OCI-LY7 (cell line): ENCODE data around the gene LRP4. TPM values are rescaled to one million over a fixed set of nuclear protein-coding genes. Genes with fewer than 3 reads are reported as not detected.

ENCODE experiments used
- BruUV-seq: library from RNA; stranded (reverse); fragments of 400-500 nt; replicated peaks from 2 replicates; lab custom pipeline; 2021; lab: Mats Ljungman, UMichigan
- CTCF ChIA-PET: fragments of 300-600 bp; sonication (Branson Sonifier 250); formaldehyde crosslinking; loops from one replicate; lab custom pipeline; 2022; ENCODE audit warnings: antibody characterized with exemption; ENCODE audit not compliant: unreplicated experiment; lab: Charles Lee
- POLR2A ChIA-PET: fragments of 300-600 bp; sonication (Branson Sonifier 250); formaldehyde crosslinking; loops from one replicate; lab custom pipeline; 2022; ENCODE audit warnings: antibody characterized with exemption; lab: Charles Lee
- DNase-seq: peaks from one replicate; pipeline ENCODE4 v3.0.0-alpha.2; 2015; ENCODE audit warnings: low spot score
- H2AFZ ChIP-seq: fragments of 200-600 bp; sonication (generic), shearing (Covaris generic); 2 replicates; pipeline ENCODE4 v1.6.1; 2014; ENCODE audit warnings: mild to moderate bottlenecking, antibody characterized with exemption, low read length, moderate library complexity
- H3K27ac ChIP-seq: fragments of 200-600 bp; sonication (generic); 2 replicates; pipeline ENCODE4 v1.5.1; 2014; ENCODE audit warnings: mixed run types, low read depth, mild to moderate bottlenecking, moderate library complexity, low read length, inconsistent platforms; ENCODE audit not compliant: poor library complexity, severe bottlenecking
- H3K36me3 ChIP-seq: fragments of 200-600 bp; sonication (generic); 2 replicates; pipeline ENCODE4 v1.6.1; 2014; ENCODE audit warnings: mild to moderate bottlenecking, antibody characterized with exemption, low read length, moderate library complexity, mixed read lengths; ENCODE audit not compliant: insufficient read depth
- H3K4me1 ChIP-seq: fragments of 200-600 bp; sonication (generic); 2 replicates; pipeline ENCODE4 v1.5.1; 2014; ENCODE audit warnings: mild to moderate bottlenecking, low read length; ENCODE audit not compliant: insufficient read depth, poor library complexity, severe bottlenecking
- H3K4me2 ChIP-seq: fragments of 200-600 bp; sonication (generic); 2 replicates; pipeline ENCODE4 v1.6.1; 2014; ENCODE audit warnings: mild to moderate bottlenecking, low read length
- H3K4me3 ChIP-seq: fragments of 200-600 bp; sonication (generic); 2 replicates; pipeline ENCODE4 v1.5.1; 2014; ENCODE audit warnings: mild to moderate bottlenecking, low read depth, low read length; ENCODE audit not compliant: poor library complexity, severe bottlenecking
- H3K79me2 ChIP-seq: fragments of 200-600 bp; sonication (generic); 2 replicates; pipeline ENCODE4 v1.6.1; 2016; ENCODE audit warnings: low read depth, mild to moderate bottlenecking, low read length, moderate library complexity, mixed read lengths; ENCODE audit not compliant: insufficient read depth
- H3K9me2 ChIP-seq: fragments of 200-600 bp; sonication (generic); 2 replicates; pipeline ENCODE4 v1.6.1; 2016; ENCODE audit warnings: mild to moderate bottlenecking, low read length, mixed read lengths; ENCODE audit not compliant: insufficient read depth
- H3K9me3 ChIP-seq: fragments of 200-600 bp; sonication (generic); 2 replicates; pipeline ENCODE4 v1.6.1; 2014; ENCODE audit warnings: mild to moderate bottlenecking, mixed run types, low read length, mixed read lengths
- H4K20me1 ChIP-seq: fragments of 200-600 bp; sonication (generic); 2 replicates; pipeline ENCODE4 v1.6.1; 2014; ENCODE audit warnings: mild to moderate bottlenecking, antibody characterized with exemption, low read length, moderate library complexity, mixed read lengths; ENCODE audit not compliant: insufficient read depth
- EZH2phosphoT487 ChIP-seq: fragments of 200-600 bp; sonication (generic); IDR thresholded peaks from 2 replicates; pipeline ENCODE4 v1.6.1; 2018; ENCODE audit warnings: low read depth, borderline replicate concordance, mild to moderate bottlenecking, mixed run types, antibody characterized with exemption, low read length, moderate library complexity, mixed read lengths
- intact Hi-C: fragments of 100-400 bp; cut with micrococcal nuclease; formaldehyde crosslinking; loops from one replicate; pipeline ENCODE4 v1.10.0; 2022; ENCODE audit not compliant: unreplicated experiment
- total RNA-seq, 2 experiments: library from RNA; depleted of rRNA in 1 of 2; stranded (reverse); fragments of >200 nt in 1 of 2; shearing (Covaris generic) in 1 of 2; gene quantifications; 2 replicates each; pipeline ENCODE4 v1.2.3, GENCODE V29; 2014 to 2022
- TF ChIP-seq, protein P1 (sequence below): fragments of 200-600 bp; sonication (generic); conservative IDR thresholded peaks from 2 replicates; pipeline ENCODE4 v1.5.1; 2014; ENCODE audit warnings: mild to moderate bottlenecking, antibody characterized with exemption, low read length, moderate library complexity, mixed read lengths

Gene LRP4
- total RNA-seq, 2 experiments from 2014 or later: 19.8 to 28.5 TPM

DNA sequence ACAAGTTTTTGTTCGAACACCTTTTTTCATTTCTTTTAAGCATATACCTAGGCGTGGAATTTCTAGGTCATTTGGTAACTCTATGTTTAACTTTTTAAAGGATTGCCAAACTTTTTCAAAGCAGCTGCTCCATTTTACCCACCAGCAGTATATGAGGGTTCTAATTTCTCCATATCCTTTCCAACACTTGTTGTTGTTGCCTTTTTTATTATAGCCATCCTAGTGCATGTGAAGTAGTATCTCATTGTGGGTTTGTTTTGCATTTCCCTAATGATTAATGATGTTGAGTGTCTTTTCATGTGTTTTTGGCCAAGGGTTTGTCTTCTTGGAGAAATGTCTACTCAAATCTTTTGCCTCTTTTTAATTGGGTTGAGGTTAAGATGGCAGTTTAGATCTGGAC, 42.7 kb upstream of the LRP4 start:
- intact Hi-C loops: no loop called here
- no peak for DNase-seq
- no peak overlapping the region for H3K4me3 ChIP-seq
- H2AFZ ChIP-seq: no peak overlapping the region
- peaks cover 53% of the 10 kb centered on the region for H3K36me3 ChIP-seq
- BruUV-seq: no TSS peak
- H3K27ac ChIP-seq: no peak overlapping the region
- H4K20me1 ChIP-seq: no peaks in the 10 kb centered on the region
- H3K79me2 ChIP-seq: no peaks in the 10 kb centered on the region
- CTCF ChIA-PET: no interaction called here
- TF ChIP-seq, protein P1, sequence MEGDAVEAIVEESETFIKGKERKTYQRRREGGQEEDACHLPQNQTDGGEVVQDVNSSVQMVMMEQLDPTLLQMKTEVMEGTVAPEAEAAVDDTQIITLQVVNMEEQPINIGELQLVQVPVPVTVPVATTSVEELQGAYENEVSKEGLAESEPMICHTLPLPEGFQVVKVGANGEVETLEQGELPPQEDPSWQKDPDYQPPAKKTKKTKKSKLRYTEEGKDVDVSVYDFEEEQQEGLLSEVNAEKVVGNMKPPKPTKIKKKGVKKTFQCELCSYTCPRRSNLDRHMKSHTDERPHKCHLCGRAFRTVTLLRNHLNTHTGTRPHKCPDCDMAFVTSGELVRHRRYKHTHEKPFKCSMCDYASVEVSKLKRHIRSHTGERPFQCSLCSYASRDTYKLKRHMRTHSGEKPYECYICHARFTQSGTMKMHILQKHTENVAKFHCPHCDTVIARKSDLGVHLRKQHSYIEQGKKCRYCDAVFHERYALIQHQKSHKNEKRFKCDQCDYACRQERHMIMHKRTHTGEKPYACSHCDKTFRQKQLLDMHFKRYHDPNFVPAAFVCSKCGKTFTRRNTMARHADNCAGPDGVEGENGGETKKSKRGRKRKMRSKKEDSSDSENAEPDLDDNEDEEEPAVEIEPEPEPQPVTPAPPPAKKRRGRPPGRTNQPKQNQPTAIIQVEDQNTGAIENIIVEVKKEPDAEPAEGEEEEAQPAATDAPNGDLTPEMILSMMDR: no peak
- TF ChIP-seq EZH2phosphoT487: no peak
- no peaks in the 10 kb centered on the region for H3K9me2 ChIP-seq
- POLR2A ChIA-PET: no interaction called here
- H3K4me2 ChIP-seq: no peak overlapping the region
- no peaks in the 10 kb centered on the region for H3K4me1 ChIP-seq
- peaks cover 29% of the 10 kb centered on the region for H3K9me3 ChIP-seq

DNA sequence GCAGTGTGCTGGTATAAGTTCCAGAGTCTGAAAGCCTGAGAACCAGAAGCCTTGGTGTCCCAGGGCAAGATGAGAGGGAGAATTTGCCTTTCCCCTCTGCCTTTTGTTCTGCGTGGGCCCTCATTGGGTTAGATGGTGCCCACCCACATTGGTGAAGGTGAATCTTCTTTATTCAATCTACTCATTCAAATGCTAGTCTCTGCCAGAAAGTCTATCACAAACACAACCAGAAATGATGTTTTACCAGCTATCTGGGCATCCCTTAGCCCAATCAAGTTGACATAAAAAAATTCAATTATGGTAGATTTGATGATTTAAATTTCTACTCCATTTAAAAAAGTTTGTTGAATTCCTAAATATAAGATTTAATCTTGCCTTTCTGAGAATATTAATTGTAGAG, 40.4 kb upstream of the LRP4 start:
- H3K4me1 ChIP-seq: no peaks in the 10 kb centered on the region
- CTCF ChIA-PET: no interaction called here
- TF ChIP-seq EZH2phosphoT487: no peak
- TF ChIP-seq, protein P1: no peak

DNA sequence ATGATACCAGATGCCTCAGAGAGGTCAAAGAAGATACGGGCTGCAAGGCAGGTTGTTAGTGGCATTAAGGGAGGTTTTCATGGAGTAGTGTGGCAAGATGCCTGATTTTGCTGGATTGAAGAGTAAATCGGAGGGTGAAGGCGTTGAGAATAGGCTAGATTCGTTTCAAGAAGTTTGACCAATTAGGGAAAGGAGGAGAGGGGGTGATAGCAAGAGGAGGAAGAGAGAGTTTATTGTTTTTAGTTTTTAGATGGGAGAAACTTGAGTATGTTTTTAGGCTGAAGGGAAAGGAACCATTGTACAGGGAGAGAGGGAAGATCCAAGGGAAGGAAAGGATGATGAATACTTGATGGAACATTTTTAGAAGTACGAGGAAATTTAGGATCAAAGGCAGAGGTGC, 34.7 kb upstream of the LRP4 start:
- Histone ChIP-seq H3K4me2 (no peak overlapping the region), H3K4me3 (no peak overlapping the region), H3K36me3 (peaks cover 17% of the 10 kb centered on the region; the same call in 1 of the 2 replicates), H4K20me1 (no peaks in the 10 kb centered on the region), H3K9me2 (no peaks in the 10 kb centered on the region), H3K4me1 (peaks cover 4% of the 10 kb centered on the region), H2AFZ (no peak overlapping the region), H3K79me2 (no peaks in the 10 kb centered on the region), H3K27ac (no peak overlapping the region), H3K9me3 (no peaks in the 10 kb centered on the region)
- ChIA-PET CTCF (no interaction called here), POLR2A (no interaction called here)
- no peak for DNase-seq
- TF ChIP-seq, protein P1: no peak
- TF ChIP-seq EZH2phosphoT487: no peak
- intact Hi-C loops: no loop called here
- BruUV-seq: no TSS peak

More for the DNA sequence above, 40.4 kb upstream of the LRP4 start:
- intact Hi-C loops: no loop called here
- H3K79me2 ChIP-seq: no peaks in the 10 kb centered on the region
- DNase-seq: no peak
- no peaks in the 10 kb centered on the region for H3K9me2 ChIP-seq
- H3K4me3 ChIP-seq: no peak overlapping the region
- H3K27ac ChIP-seq: no peak overlapping the region
- BruUV-seq: no TSS peak
- H4K20me1 ChIP-seq: no peaks in the 10 kb centered on the region
- H3K36me3 ChIP-seq: peaks cover 44% of the 10 kb centered on the region
- no peak overlapping the region for H2AFZ ChIP-seq
- H3K4me2 ChIP-seq: no peak overlapping the region
- H3K9me3 ChIP-seq: peaks cover 29% of the 10 kb centered on the region
- POLR2A ChIA-PET: interaction anchor here (0.7 to 1.3 kb wide), 4 partner anchors 16 to 137 kb away, joined by 3 to 5 read pairs (median 4); no protein-coding TSS in a partner anchor
